Measurements from ENCODE around the gene RPL29.
"Not testable (repeated sequence)": the region's sequence is repeated elsewhere in the genome, so short reads cannot be mapped to it uniquely, and the experiment has no call there.

Gene RPL29

DNA sequence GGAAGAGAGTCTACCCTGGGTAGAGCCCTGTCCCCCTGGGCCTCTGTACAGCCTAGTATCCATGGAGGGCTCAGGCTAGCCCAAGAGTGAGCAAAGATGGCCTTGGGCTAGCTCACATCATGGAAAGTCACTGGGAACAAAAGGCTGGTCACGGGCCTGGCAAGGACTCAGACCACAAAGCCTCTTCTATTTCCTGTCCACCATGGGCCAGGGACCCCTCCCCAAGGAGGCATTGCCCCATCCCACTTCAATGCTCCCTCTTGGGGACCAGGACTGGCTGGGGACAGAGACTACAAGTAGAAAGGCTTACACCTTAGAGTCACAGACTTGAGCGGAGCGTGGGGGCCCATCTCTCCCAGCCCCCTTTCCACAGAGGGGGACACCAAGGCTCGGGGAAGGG is 43.7 kb upstream of the RPL29 start:
- DNase-seq (ENCODE audit: low read depth) = no peak
- no peak overlapping the region for H3K4me3 ChIP-seq (ENCODE audit: low read depth, low read length)
- TF ChIP-seq, protein P1, sequence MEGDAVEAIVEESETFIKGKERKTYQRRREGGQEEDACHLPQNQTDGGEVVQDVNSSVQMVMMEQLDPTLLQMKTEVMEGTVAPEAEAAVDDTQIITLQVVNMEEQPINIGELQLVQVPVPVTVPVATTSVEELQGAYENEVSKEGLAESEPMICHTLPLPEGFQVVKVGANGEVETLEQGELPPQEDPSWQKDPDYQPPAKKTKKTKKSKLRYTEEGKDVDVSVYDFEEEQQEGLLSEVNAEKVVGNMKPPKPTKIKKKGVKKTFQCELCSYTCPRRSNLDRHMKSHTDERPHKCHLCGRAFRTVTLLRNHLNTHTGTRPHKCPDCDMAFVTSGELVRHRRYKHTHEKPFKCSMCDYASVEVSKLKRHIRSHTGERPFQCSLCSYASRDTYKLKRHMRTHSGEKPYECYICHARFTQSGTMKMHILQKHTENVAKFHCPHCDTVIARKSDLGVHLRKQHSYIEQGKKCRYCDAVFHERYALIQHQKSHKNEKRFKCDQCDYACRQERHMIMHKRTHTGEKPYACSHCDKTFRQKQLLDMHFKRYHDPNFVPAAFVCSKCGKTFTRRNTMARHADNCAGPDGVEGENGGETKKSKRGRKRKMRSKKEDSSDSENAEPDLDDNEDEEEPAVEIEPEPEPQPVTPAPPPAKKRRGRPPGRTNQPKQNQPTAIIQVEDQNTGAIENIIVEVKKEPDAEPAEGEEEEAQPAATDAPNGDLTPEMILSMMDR (conservative IDR thresholded peaks at IDR 0.05; ENCODE audit: low read depth, low read length) = no peak

DNA sequence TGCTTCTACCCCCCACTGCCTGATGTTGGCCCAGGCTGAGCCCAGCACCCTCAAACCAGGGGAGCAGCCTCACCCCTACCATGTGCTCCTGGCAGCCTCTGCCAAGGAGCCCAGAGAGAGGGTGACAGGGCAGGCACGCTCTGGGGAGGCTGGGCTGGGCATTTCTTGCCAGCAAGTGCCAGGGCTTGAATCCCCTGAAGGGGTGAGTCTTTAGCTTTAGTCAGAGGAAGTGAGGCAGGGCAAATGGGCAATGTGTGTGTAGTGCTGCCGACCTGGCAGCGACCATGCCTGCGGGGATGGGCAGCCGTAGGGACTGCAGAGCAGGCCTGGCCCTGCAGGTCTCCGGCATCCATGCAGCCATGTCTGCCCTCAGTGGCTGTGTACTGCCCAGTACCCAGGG is 42.5 kb upstream of the RPL29 start:
- no peak for DNase-seq (ENCODE audit: low read depth)
- H3K4me3 ChIP-seq (ENCODE audit: low read depth, low read length) = no peak overlapping the region
- TF ChIP-seq, protein P1 (conservative IDR thresholded peaks at IDR 0.05; ENCODE audit: low read depth, low read length) = no peak

DNA sequence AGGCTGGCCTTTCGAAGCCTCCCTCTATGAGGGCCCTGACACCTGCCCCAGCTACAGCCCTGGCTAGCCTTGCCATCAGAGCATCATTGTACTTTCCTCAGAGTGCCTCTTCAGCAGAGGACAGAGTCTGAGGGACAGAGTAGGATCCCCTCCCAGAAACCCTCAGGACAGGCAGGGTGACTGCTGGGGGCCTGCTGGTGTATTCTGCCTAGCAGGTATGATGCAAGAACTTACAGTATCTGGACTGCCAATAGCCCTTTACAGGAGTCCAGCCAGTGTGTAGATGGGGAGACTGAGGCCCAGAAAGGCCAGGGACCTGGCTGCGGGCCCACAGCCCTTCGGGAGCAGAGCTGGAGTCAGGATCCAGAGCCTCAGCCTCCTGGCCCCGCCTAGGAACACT is 41.6 kb upstream of the RPL29 start:
- no peak for DNase-seq (ENCODE audit: low read depth)
- H3K4me3 ChIP-seq (ENCODE audit: low read depth, low read length) = no peak overlapping the region
- TF ChIP-seq, protein P1 (conservative IDR thresholded peaks at IDR 0.05; ENCODE audit: low read depth, low read length) = no peak

DNA sequence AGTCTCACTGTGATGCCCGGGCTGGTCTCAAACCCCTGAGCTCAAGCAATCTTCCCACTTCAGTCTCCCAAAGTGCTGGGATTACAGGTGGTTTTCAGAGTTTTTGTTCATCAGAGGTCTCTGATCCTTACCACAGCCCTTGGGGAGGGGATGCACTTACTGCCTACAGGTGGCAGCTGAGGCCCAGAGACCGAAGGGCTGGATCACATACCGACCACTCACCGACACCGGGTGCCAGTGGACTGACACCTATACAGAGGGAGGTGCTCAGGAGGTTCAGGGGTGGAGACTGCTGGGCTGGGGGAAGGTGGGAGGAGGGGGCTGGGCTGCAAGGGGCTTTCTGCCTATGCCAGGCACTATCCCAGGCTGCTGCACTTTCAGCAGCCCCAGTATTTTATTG is 41.1 kb upstream of the RPL29 start:
- no peak for DNase-seq (ENCODE audit: low read depth)
- H3K4me3 ChIP-seq (ENCODE audit: low read depth, low read length) = no peak overlapping the region
- TF ChIP-seq, protein P1 (conservative IDR thresholded peaks at IDR 0.05; ENCODE audit: low read depth, low read length) = peak; percentile 10

DNA sequence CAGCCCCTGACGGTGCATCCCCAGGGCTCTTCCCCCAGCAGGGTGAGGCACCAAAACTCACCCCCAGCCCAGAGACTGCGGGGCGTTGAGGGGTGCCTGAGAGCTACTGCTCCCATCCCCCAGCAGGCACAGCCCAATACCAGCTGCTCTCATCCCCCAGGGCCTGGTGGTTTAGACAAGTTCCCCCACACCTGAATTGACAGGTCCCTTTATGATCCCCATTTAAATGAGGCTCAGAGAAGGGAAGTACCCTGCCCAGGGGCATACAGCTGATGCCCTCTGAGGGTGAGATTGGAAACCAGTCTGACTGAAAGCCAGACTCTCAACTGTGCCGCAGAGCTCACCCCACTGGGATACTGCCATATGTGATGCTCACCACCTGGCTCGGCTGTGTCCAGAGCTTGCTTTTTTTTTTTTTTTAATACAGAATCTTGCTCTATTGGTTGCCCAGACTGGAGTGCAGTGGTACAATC is 40.6 kb upstream of the RPL29 start:
- H3K4me3 ChIP-seq (ENCODE audit: low read depth, low read length) = no peak overlapping the region
- TF ChIP-seq, protein P1 (conservative IDR thresholded peaks at IDR 0.05; ENCODE audit: low read depth, low read length) = no peak
- no peak for DNase-seq (ENCODE audit: low read depth)

DNA sequence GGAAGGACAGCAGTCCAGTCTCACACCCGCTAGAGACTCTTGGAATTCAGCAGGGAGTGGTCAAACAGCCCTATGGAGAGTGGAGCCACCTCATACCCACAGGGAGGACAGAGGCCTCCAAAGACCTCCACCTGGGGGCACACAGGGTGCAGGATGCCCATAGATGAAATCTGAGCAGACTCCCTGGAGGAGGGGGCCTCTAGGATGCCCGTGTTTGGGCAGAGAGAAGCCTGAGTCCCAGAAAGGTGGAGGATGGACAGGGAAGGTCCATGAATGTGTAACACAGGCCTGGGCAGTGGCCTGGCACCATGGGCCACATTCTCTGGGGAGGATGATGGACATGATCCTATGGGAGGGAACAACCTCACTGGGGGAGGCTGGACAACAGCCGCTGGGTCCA is 39.0 kb upstream of the RPL29 start:
- TF ChIP-seq, protein P1 (conservative IDR thresholded peaks at IDR 0.05; ENCODE audit: low read depth, low read length) = no peak
- DNase-seq (ENCODE audit: low read depth) = no peak
- no peak overlapping the region for H3K4me3 ChIP-seq (ENCODE audit: low read depth, low read length)

DNA sequence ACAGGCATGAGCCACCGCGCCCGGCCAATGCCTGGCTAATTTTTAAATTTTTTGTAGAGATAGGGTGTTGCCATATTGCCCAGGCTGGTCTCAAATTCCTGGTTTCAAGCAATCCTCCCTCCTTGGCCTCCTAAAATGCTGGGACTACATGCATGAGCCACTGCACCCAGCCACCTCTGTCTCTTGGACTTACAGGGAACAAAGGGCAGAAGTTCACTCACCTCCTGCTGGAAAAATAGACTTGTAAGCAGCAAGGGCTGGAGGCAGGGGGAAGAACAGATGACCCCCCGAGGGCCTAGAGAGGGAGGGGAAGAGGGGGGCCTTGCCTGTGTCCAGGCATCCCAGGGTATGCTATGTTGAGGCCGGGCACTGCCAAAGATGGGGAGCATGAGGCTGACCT is 38.5 kb upstream of the RPL29 start:
- TF ChIP-seq, protein P1 (conservative IDR thresholded peaks at IDR 0.05; ENCODE audit: low read depth, low read length) = no peak
- no peak overlapping the region for H3K4me3 ChIP-seq (ENCODE audit: low read depth, low read length)
- DNase-seq (ENCODE audit: low read depth) = no peak

DNA sequence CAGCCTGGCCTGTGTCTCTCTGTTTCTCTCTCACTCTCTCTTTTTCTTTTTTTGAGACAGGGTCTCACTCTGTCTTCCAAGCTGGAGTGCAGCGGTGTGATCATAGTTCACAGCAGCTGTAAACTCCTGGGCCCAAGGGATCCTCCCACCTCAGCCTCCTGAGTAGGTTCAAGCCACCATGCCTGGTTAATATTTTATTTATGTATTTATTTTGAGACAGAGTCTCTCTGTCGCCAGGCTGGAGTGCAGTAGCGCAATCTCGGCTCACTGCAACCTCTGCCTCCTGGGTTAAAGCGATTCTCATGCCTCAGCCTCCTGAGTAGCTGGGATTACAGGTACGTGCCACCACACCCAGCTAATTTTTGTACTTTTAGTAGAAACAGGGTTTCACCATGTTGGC is 38.1 kb upstream of the RPL29 start:
- not testable (repeated sequence) for H3K4me3 ChIP-seq (ENCODE audit: low read depth, low read length); DNase-seq (ENCODE audit: low read depth)
